Osteoblast (primary cell): ENCODE measurements around the gene DCST2. TPM values are rescaled to one million over a fixed set of nuclear protein-coding genes. Genes with fewer than 3 reads are reported as not detected.
"Not testable (repeated sequence)": the region's sequence is repeated elsewhere in the genome, so short reads cannot be mapped to it uniquely, and the experiment has no call there.

ENCODE experiments used
- DNase-seq: peaks from one replicate; pipeline ENCODE4 v3.0.0; 2011; ENCODE audit warnings: low spot score, mixed read lengths; ENCODE audit not compliant: insufficient read length; ENCODE audit errors: missing footprints
- H2AFZ ChIP-seq: 2 replicates; pipeline ENCODE4 v1.6.0; 2011; ENCODE audit warnings: mild to moderate bottlenecking, low read length
- H3K27ac ChIP-seq: 2 replicates; pipeline ENCODE4 v1.5.1; 2011; ENCODE audit warnings: mild to moderate bottlenecking, low read depth, low read length, moderate library complexity
- H3K27me3 ChIP-seq: 2 replicates; pipeline ENCODE4 v1.6.0; 2012; ENCODE audit warnings: mild to moderate bottlenecking, control low read depth, inconsistent platforms, low read length, moderate library complexity; ENCODE audit not compliant: insufficient read depth
- H3K36me3 ChIP-seq: 2 replicates; pipeline ENCODE4 v1.5.1; 2011; ENCODE audit warnings: mild to moderate bottlenecking, low read length, control low read depth, moderate library complexity; ENCODE audit not compliant: insufficient read depth
- H3K4me1 ChIP-seq: 2 replicates; pipeline ENCODE4 v1.5.1; 2011; ENCODE audit warnings: mild to moderate bottlenecking, low read length, control low read depth, moderate library complexity; ENCODE audit not compliant: insufficient read depth
- H3K4me2 ChIP-seq: 2 replicates; pipeline ENCODE4 v1.6.0; 2011; ENCODE audit warnings: mild to moderate bottlenecking, low read length; ENCODE audit not compliant: insufficient read depth
- H3K4me3 ChIP-seq: fragments of 200-600 bp; sonication (generic); 3 replicates; pipeline ENCODE4 v1.5.1; 2012; ENCODE audit warnings: mild to moderate bottlenecking, low read length, inconsistent platforms; ENCODE audit not compliant: insufficient read depth
- H3K79me2 ChIP-seq: 2 replicates; pipeline ENCODE4 v1.6.0; 2012; ENCODE audit warnings: mild to moderate bottlenecking, low read length, control low read depth, inconsistent platforms; ENCODE audit not compliant: insufficient read depth
- H3K9me3 ChIP-seq: 2 replicates; pipeline ENCODE4 v1.5.1; 2011; ENCODE audit warnings: low read depth, low read length, control low read depth
- H4K20me1 ChIP-seq: 2 replicates; pipeline ENCODE4 v1.6.0; 2012; ENCODE audit warnings: mild to moderate bottlenecking, low read length, control low read depth; ENCODE audit not compliant: insufficient read depth
- total RNA-seq: library from RNA; depleted of rRNA; stranded (reverse); fragments of >200 nt; gene quantifications from 2 replicates; pipeline ENCODE4 v1.2.3, GENCODE V29; 2012
- TF ChIP-seq, protein P1 (sequence below): IDR thresholded peaks from 2 replicates; pipeline ENCODE4 v1.5.1; 2011; ENCODE audit warnings: mild to moderate bottlenecking, low read depth, low read length, moderate library complexity; ENCODE audit errors: extremely low read depth

DCST2 gene
- total RNA-seq, 1 donor = not detected

DNA sequence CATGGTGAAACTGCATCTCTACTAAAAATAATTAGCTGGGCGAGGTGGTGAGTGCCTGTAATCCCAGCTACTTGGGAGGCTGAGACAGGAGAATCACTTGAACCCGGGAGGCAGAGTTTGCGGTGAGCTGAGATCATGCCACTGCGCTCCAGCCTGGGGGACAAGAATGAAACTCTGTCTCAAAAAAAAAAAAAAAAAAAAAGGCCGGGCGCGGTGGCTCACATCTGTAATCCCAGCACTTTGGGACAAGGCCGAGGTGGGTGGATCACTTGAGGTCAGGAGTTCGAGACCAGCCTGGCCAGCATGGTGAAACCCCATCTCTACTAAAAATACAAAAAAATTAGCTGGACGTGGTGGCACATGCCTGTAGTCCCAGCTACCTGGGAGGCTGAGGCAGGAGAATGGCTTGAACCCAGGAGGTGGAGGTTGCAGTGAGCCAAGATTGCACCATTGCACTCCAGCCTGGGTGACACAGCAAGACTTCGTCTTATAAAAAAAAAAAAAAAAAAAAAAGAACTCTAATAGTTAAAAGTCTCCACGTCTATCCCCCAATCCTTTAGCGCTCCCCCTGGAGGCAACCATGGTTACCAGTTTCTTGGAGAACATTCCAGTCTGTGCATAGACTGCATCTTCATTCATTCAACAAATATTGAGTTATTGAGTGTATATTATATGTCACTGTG, 38.1 kb downstream of the DCST2 start:
- not testable (repeated sequence) for H4K20me1 ChIP-seq, H3K27me3 ChIP-seq, H2AFZ ChIP-seq, H3K79me2 ChIP-seq, H3K27ac ChIP-seq, H3K4me3 ChIP-seq, H3K4me2 ChIP-seq, H3K9me3 ChIP-seq, H3K36me3 ChIP-seq
- peaks cover 15% of the 10 kb centered on the region for H3K4me1 ChIP-seq
- TF ChIP-seq, protein P1, sequence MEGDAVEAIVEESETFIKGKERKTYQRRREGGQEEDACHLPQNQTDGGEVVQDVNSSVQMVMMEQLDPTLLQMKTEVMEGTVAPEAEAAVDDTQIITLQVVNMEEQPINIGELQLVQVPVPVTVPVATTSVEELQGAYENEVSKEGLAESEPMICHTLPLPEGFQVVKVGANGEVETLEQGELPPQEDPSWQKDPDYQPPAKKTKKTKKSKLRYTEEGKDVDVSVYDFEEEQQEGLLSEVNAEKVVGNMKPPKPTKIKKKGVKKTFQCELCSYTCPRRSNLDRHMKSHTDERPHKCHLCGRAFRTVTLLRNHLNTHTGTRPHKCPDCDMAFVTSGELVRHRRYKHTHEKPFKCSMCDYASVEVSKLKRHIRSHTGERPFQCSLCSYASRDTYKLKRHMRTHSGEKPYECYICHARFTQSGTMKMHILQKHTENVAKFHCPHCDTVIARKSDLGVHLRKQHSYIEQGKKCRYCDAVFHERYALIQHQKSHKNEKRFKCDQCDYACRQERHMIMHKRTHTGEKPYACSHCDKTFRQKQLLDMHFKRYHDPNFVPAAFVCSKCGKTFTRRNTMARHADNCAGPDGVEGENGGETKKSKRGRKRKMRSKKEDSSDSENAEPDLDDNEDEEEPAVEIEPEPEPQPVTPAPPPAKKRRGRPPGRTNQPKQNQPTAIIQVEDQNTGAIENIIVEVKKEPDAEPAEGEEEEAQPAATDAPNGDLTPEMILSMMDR = peak; percentile 58
- peak; percentile 95 for DNase-seq

DNA sequence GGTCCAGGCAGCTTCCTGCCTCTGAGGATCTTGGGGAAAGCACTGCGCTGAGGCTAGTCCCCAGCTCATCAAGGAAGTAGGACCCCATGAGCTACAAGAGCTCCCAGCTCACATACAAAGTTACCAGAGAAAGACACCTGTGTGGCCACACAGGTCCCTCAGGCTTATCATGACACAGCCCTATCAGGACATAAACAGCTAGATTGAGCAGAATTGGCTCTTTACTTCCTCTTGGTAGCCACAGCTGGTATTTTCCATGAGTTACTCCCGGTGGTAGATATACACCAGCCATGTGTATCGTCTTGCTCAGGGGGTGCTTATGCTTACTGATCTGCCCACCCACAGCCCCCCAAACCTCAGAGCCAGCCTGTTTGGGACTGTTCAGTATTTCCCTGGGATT, 39.0 kb downstream of the DCST2 start:
- peak; percentile 59 for DNase-seq
- Histone ChIP-seq H3K9me3 (no peaks in the 10 kb centered on the region), H3K27me3 (no peaks in the 10 kb centered on the region), H3K27ac (no peak overlapping the region), H3K79me2 (peaks cover under 1% of the 10 kb centered on the region), H3K4me1 (peaks cover 7% of the 10 kb centered on the region), H3K4me3 (no peak overlapping the region), H2AFZ (no peak overlapping the region), H3K4me2 (no peak overlapping the region), H3K36me3 (peaks cover 11% of the 10 kb centered on the region), H4K20me1 (no peaks in the 10 kb centered on the region)
- TF ChIP-seq, protein P1 = no peak

DNA sequence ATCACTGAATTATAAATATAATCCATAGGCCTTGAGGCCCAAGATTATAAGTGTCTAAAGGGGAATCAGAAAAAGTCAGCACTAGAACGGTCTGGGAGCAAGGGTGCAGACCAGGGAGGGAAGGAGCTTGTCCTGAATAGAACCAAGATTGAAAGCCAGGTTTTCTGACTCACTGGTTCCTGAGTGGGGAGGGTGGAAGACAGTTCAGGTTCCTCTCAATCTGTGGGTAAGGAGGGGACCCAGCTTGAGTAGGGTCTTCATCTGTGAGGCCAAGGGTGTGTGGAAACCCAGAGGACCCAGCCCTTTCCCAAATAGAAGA, 39.4 kb downstream of the DCST2 start:
- H3K27ac ChIP-seq = no peak overlapping the region
- no peaks in the 10 kb centered on the region for H3K9me3 ChIP-seq
- peaks cover 4% of the 10 kb centered on the region for H3K79me2 ChIP-seq
- H4K20me1 ChIP-seq = no peaks in the 10 kb centered on the region
- no peak overlapping the region for H2AFZ ChIP-seq
- peaks cover 5% of the 10 kb centered on the region for H3K4me1 ChIP-seq
- TF ChIP-seq, protein P1 = no peak
- no peak overlapping the region for H3K4me3 ChIP-seq
- no peak overlapping the region for H3K4me2 ChIP-seq
- peaks cover 14% of the 10 kb centered on the region for H3K36me3 ChIP-seq
- no peaks in the 10 kb centered on the region for H3K27me3 ChIP-seq
- peak; percentile 68 for DNase-seq

DNA sequence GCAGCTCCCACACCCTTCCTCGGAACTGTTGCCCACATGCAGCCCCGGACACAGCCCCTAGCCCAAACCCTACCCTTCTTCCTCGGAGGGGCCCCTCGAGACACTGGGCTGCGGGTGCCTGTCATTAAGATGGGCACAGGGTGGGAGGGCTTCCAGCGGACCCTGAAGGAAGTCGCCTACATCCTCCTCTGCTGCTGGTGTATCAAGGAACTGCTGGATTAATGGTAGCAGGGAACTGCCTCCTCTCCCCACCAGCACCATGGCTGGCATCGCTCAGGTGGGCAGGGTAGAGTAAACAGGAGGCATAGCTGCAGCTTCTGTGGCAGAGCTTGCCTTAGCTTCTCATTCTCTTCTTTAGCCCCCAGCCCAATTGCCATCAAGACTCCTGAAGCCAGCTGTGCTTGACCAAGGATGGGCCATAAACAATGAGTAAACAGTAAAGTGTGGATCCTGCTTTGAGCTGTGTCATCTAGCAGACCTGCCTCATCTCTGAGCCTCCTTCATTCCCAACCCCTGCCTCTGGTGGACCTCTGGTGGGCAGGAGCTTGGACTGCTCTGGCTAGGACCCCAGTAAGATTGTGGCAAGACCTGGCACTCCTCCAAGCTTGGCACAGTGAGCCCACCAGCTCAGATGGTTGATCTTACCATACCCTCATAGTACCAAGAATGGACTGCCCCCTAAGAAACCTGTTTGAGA, 39.9 kb downstream of the DCST2 start, which contains the start of gene LENEP:
LENEP (plus strand) TSS at position 15 of the 697 bp plus-strand sequence; CDS start at position 37, 22 bp downstream.
- DNase-seq = peak; percentile 66
- H3K79me2 ChIP-seq = peaks cover 8% of the 10 kb centered on the region
- H4K20me1 ChIP-seq = no peaks in the 10 kb centered on the region
- H3K36me3 ChIP-seq = peaks cover 19% of the 10 kb centered on the region
- H3K4me3 ChIP-seq = no peak within 1 kb of the TSS
- H2AFZ ChIP-seq = no peak within 1 kb of the TSS
- peaks cover under 1% of the 10 kb centered on the region for H3K4me1 ChIP-seq
- TF ChIP-seq, protein P1 = no peak
- no peak within 1 kb of the TSS for H3K27ac ChIP-seq
- H3K9me3 ChIP-seq = no peaks in the 10 kb centered on the region
- no peak within 1 kb of the TSS for H3K4me2 ChIP-seq
- no peaks in the 10 kb centered on the region for H3K27me3 ChIP-seq
